Neural progenitor cell (in vitro differentiated cells): ENCODE results near the gene TLK1. TPM values are rescaled to one million over a fixed set of nuclear protein-coding genes. Genes with fewer than 3 reads are reported as not detected.

ENCODE experiments used
- DNase-seq: peaks from one replicate; pipeline ENCODE4 v3.0.0-alpha.2; 2016; ENCODE audit warnings: low spot score
- H2AFZ ChIP-seq: fragments of 200-600 bp; sonication (generic); replicated peaks from 2 replicates; pipeline ENCODE4 v1.6.1; 2016; ENCODE audit warnings: antibody characterized with exemption
- H3F3A ChIP-seq: fragments of 200-600 bp; sonication (generic); 2 replicates; pipeline ENCODE4 v1.6.1; 2016; ENCODE audit warnings: antibody characterized with exemption, low read depth
- H3K27ac ChIP-seq: fragments of 200-600 bp; sonication (generic); 2 replicates; pipeline ENCODE4 v1.5.1; 2016; ENCODE audit warnings: mild to moderate bottlenecking
- H3K27me3 ChIP-seq: fragments of 200-600 bp; sonication (generic); 2 replicates; pipeline ENCODE4 v1.6.1; 2016; ENCODE audit warnings: mild to moderate bottlenecking, moderate library complexity
- H3K36me3 ChIP-seq: fragments of 200-600 bp; sonication (generic); 2 replicates; pipeline ENCODE4 v1.5.1; 2016
- H3K4me1 ChIP-seq: fragments of 200-600 bp; sonication (generic); 2 replicates; pipeline ENCODE4 v1.6.1; 2016; ENCODE audit warnings: mixed run types
- H3K4me2 ChIP-seq: fragments of 200-600 bp; sonication (generic); 2 replicates; pipeline ENCODE4 v1.6.1; 2016
- H3K4me3 ChIP-seq: fragments of 200-600 bp; sonication (generic); 2 replicates; pipeline ENCODE4 v1.5.1; 2016
- H3K79me2 ChIP-seq: fragments of 200-600 bp; sonication (generic); 2 replicates; pipeline ENCODE4 v1.6.1; 2016; ENCODE audit warnings: low read depth
- H3K9ac ChIP-seq: fragments of 200-600 bp; sonication (generic); 2 replicates; pipeline ENCODE4 v1.6.1; 2016
- H3K9me3 ChIP-seq: fragments of 200-600 bp; sonication (generic); 2 replicates; pipeline ENCODE4 v1.5.1; 2016; ENCODE audit warnings: low read depth
- H4K20me1 ChIP-seq: fragments of 200-600 bp; sonication (generic); 2 replicates; pipeline ENCODE4 v1.6.1; 2016; ENCODE audit warnings: low read depth
- H3K27ac Mint-ChIP-seq: 3 replicates; pipeline ENCODE4 v1.8.0; 2021; ENCODE audit warnings: mixed read lengths
- H3K27me3 Mint-ChIP-seq: 2 replicates; pipeline ENCODE4 v1.8.0; 2022; ENCODE audit warnings: low read depth, mild to moderate bottlenecking, inconsistent platforms, moderate library complexity, mixed read lengths; ENCODE audit not compliant: insufficient read depth
- H3K36me3 Mint-ChIP-seq: 3 replicates; pipeline ENCODE4 v1.8.0; 2021; ENCODE audit warnings: mixed read lengths
- H3K4me1 Mint-ChIP-seq: 3 replicates; pipeline ENCODE4 v1.8.0; 2021; ENCODE audit warnings: mixed read lengths
- H3K4me3 Mint-ChIP-seq: 3 replicates; pipeline ENCODE4 v1.8.0; 2021; ENCODE audit warnings: mild to moderate bottlenecking, moderate library complexity, mixed read lengths
- H3K9me3 Mint-ChIP-seq: 3 replicates; pipeline ENCODE4 v1.8.0; 2020; ENCODE audit warnings: mixed read lengths
- CTCF ChIP-seq: fragments of 200-600 bp; sonication (generic); IDR thresholded peaks from 2 replicates; pipeline ENCODE4 v1.5.1; 2017; ENCODE audit warnings: antibody characterized with exemption, mild to moderate bottlenecking
- EZH2 ChIP-seq: fragments of 200-600 bp; sonication (generic); IDR thresholded peaks from 2 replicates; pipeline ENCODE4 v1.6.1; 2017; ENCODE audit warnings: antibody characterized with exemption, mild to moderate bottlenecking, moderate library complexity
- EZH2phosphoT487 ChIP-seq: fragments of 200-600 bp; sonication (generic); IDR thresholded peaks from 2 replicates; pipeline ENCODE4 v1.6.1; 2017; ENCODE audit warnings: antibody characterized with exemption
- total RNA-seq: library from RNA; depleted of rRNA; stranded (reverse); fragments of >200 nt; gene quantifications from 2 replicates; pipeline ENCODE4 v1.2.3, GENCODE V29; 2015; ENCODE audit warnings: low replicate concordance

TLK1 gene
- total RNA-seq, 1 donor from 2014 or later: 31.1 TPM

- Histone ChIP-seq H3F3A (peaks cover 5% of the 10 kb centered on the region), H3K9me3 (no peaks in the 10 kb centered on the region), H3K27me3 (no peaks in the 10 kb centered on the region), H3K4me1 (no peaks in the 10 kb centered on the region), H4K20me1 (no peaks in the 10 kb centered on the region), H3K27ac (no peak overlapping the region), H2AFZ (no peak overlapping the region), H3K9ac (no peak overlapping the region), H3K4me2 (no peak overlapping the region), H3K36me3 (peaks cover 41% of the 10 kb centered on the region), H3K4me3 (no peak overlapping the region), H3K79me2 (peaks cover 7% of the 10 kb centered on the region)
- Mint-ChIP-seq H3K4me3 (no peak overlapping the region), H3K9me3 (no peaks in the 10 kb centered on the region), H3K27ac (no peak overlapping the region), H3K36me3 (peaks cover 51% of the 10 kb centered on the region), H3K4me1 (no peaks in the 10 kb centered on the region), H3K27me3 (peaks cover 2% of the 10 kb centered on the region)
- TF ChIP-seq EZH2phosphoT487 (no peak), CTCF (no peak), EZH2 (no peak)
- DNase-seq: no peak
These were observed 206.8 kb downstream of the TLK1 start for GRCh38 chr2:170953941-170954340.

- Mint-ChIP-seq H3K4me3 (no peak overlapping the region), H3K9me3 (no peaks in the 10 kb centered on the region), H3K36me3 (peaks cover 43% of the 10 kb centered on the region), H3K4me1 (no peaks in the 10 kb centered on the region), H3K27ac (no peak overlapping the region), H3K27me3 (no peaks in the 10 kb centered on the region)
- Histone ChIP-seq H3K9ac (no peak overlapping the region), H4K20me1 (peaks cover 13% of the 10 kb centered on the region), H3K36me3 (peaks cover 44% of the 10 kb centered on the region), H3K79me2 (peaks cover 43% of the 10 kb centered on the region), H3F3A (peaks cover 12% of the 10 kb centered on the region), H3K27ac (no peak overlapping the region), H3K4me2 (no peak overlapping the region), H2AFZ (no peak overlapping the region), H3K4me1 (peaks cover 8% of the 10 kb centered on the region), H3K9me3 (no peaks in the 10 kb centered on the region), H3K4me3 (no peak overlapping the region), H3K27me3 (no peaks in the 10 kb centered on the region)
- TF ChIP-seq EZH2 (no peak), CTCF (no peak), EZH2phosphoT487 (no peak)
- no peak for DNase-seq
These were observed 210.4 kb downstream of the TLK1 start for GRCh38 chr2:170950221-170950761.

- peaks cover 12% of the 10 kb centered on the region for H3F3A ChIP-seq
- Mint-ChIP-seq H3K4me1 (no peaks in the 10 kb centered on the region), H3K27me3 (no peaks in the 10 kb centered on the region), H3K27ac (no peak overlapping the region), H3K4me3 (no peak overlapping the region), H3K36me3 (peaks cover 36% of the 10 kb centered on the region), H3K9me3 (peaks cover 2% of the 10 kb centered on the region)
- H3K4me2 ChIP-seq: no peak overlapping the region
- no peak overlapping the region for H2AFZ ChIP-seq
- no peak overlapping the region for H3K4me3 ChIP-seq
- peaks cover 52% of the 10 kb centered on the region for H3K79me2 ChIP-seq
- no peak overlapping the region for H3K9ac ChIP-seq
- H3K27me3 ChIP-seq: no peaks in the 10 kb centered on the region
- peaks cover 39% of the 10 kb centered on the region for H3K36me3 ChIP-seq
- TF ChIP-seq CTCF: no peak
- no peak for TF ChIP-seq EZH2phosphoT487
- no peak for TF ChIP-seq EZH2
- peaks cover 21% of the 10 kb centered on the region for H4K20me1 ChIP-seq
- no peak for DNase-seq
- H3K4me1 ChIP-seq: peaks cover 8% of the 10 kb centered on the region
- no peaks in the 10 kb centered on the region for H3K9me3 ChIP-seq
- H3K27ac ChIP-seq: no peak overlapping the region
These were observed 211.3 kb downstream of the TLK1 start for GRCh38 chr2:170949415-170949814.
